IMR-90 (cell line): ENCODE results near the gene GPRC5C. TPM values are rescaled to one million over a fixed set of nuclear protein-coding genes. Genes with fewer than 3 reads are reported as not detected.

ENCODE experiments used
- ATAC-seq: fragments of 200-7000 bp; cut with Tn5 transposase; 2 replicates; pipeline ENCODE4 v1.9.1; 2020; ENCODE audit warnings: low read depth, mild to moderate bottlenecking, moderate library complexity
- BruUV-seq: library from RNA; stranded (reverse); fragments of 400-500 nt; replicated peaks from 2 replicates; lab custom pipeline; 2021; lab: Mats Ljungman, UMichigan
- CTCF ChIA-PET: fragments of 300-600 bp; formaldehyde crosslinking; extraction: SDS; loops from one replicate; lab custom pipeline; 2021; ENCODE audit warnings: antibody characterized with exemption; lab: Yijun Ruan, JAX
- POLR2A ChIA-PET: fragments of 300-600 bp; sonication (Branson Sonifier 250); formaldehyde crosslinking; loops from one replicate; lab custom pipeline; 2022; ENCODE audit warnings: antibody characterized with exemption; ENCODE audit not compliant: unreplicated experiment; lab: Charles Lee
- DNase-seq: peaks from one replicate; pipeline ENCODE4 v3.0.0; 2013
- H2AFZ ChIP-seq: replicated peaks from 2 replicates; pipeline ENCODE3; 2013; ENCODE audit warnings: low read length, mild to moderate bottlenecking; ENCODE audit not compliant: poor library complexity
- H2AK5ac ChIP-seq: 2 replicates; pipeline ENCODE4 v1.6.1; 2013; ENCODE audit warnings: low read depth, low read length, inconsistent platforms
- H2AK9ac ChIP-seq: replicated peaks from 2 replicates; pipeline ENCODE3; 2013; ENCODE audit warnings: mild to moderate bottlenecking, low read depth, low read length, moderate library complexity; ENCODE audit not compliant: poor library complexity
- H2BK120ac ChIP-seq: 2 replicates; pipeline ENCODE4 v1.6.1; 2013; ENCODE audit warnings: low read depth, low read length, inconsistent platforms
- H2BK15ac ChIP-seq: 3 replicates; pipeline ENCODE4 v1.6.1; 2013; ENCODE audit warnings: low read depth, low read length, inconsistent platforms
- H2BK20ac ChIP-seq: 2 replicates; pipeline ENCODE4 v1.6.1; 2013; ENCODE audit warnings: low read depth, mild to moderate bottlenecking, inconsistent platforms, low read length, moderate library complexity
- H2BK5ac ChIP-seq: 2 replicates; pipeline ENCODE4 v1.6.1; 2013; ENCODE audit warnings: mild to moderate bottlenecking, low read depth, low read length, inconsistent platforms; ENCODE audit not compliant: poor library complexity, severe bottlenecking
- H3K14ac ChIP-seq: replicated peaks from 2 replicates; pipeline ENCODE4 v1.6.1; 2013; ENCODE audit warnings: low read depth, low read length, inconsistent platforms
- H3K18ac ChIP-seq: 2 replicates; pipeline ENCODE4 v1.6.1; 2013; ENCODE audit warnings: low read depth, low read length, control low read depth
- H3K23ac ChIP-seq: 2 replicates; pipeline ENCODE4 v1.6.1; 2013; ENCODE audit warnings: low read depth, low read length, inconsistent platforms
- H3K27ac ChIP-seq: 2 replicates; pipeline ENCODE4 v1.5.1; 2013; ENCODE audit warnings: mild to moderate bottlenecking, control low read depth, low read length; ENCODE audit not compliant: insufficient read depth
- H3K27me3 ChIP-seq: 2 replicates; pipeline ENCODE4 v1.6.1; 2013; ENCODE audit warnings: low read length; ENCODE audit not compliant: control insufficient read depth, insufficient read depth
- H3K36me3 ChIP-seq: 2 replicates; pipeline ENCODE4 v1.6.1; 2013; ENCODE audit warnings: low read length, mixed read lengths; ENCODE audit not compliant: control insufficient read depth, insufficient read depth
- H3K4ac ChIP-seq: 2 replicates; pipeline ENCODE4 v1.6.1; 2013; ENCODE audit warnings: low read depth, low read length, inconsistent platforms
- H3K4me1 ChIP-seq: 2 replicates; pipeline ENCODE4 v1.6.1; 2013; ENCODE audit warnings: low read length, mixed read lengths; ENCODE audit not compliant: control insufficient read depth, insufficient read depth
- H3K4me2 ChIP-seq: 2 replicates; pipeline ENCODE4 v1.6.1; 2013; ENCODE audit warnings: low read depth, mild to moderate bottlenecking, control low read depth, low read length, moderate library complexity
- H3K4me3 ChIP-seq: 2 replicates; pipeline ENCODE4 v1.5.1; 2013; ENCODE audit warnings: low read depth, mild to moderate bottlenecking, control low read depth, low read length, moderate library complexity; ENCODE audit not compliant: insufficient read depth
- H3K56ac ChIP-seq: 2 replicates; pipeline ENCODE4 v1.6.1; 2013; ENCODE audit warnings: low read length, inconsistent platforms; ENCODE audit not compliant: insufficient read depth; ENCODE audit errors: extremely low read depth
- H3K79me1 ChIP-seq, 2 experiments: 2 replicates each; pipeline ENCODE4 v1.6.1; 2013; ENCODE audit warnings: low read length in 2 of 2, inconsistent platforms in 1 of 2, low read depth in 1 of 2
- H3K9ac ChIP-seq: 2 replicates; pipeline ENCODE4 v1.6.1; 2013; ENCODE audit warnings: low read depth, low read length, control low read depth
- H3K9me1 ChIP-seq: 2 replicates; pipeline ENCODE4 v1.6.1; 2013; ENCODE audit warnings: low read length, inconsistent platforms; ENCODE audit not compliant: insufficient read depth
- H3K9me3 ChIP-seq: 2 replicates; pipeline ENCODE4 v1.6.1; 2013; ENCODE audit warnings: low read length; ENCODE audit not compliant: control insufficient read depth, insufficient read depth
- H4K20me1 ChIP-seq: 2 replicates; pipeline ENCODE4 v1.6.1; 2013; ENCODE audit warnings: low read length, inconsistent platforms; ENCODE audit not compliant: insufficient read depth
- H4K5ac ChIP-seq: 2 replicates; pipeline ENCODE4 v1.6.1; 2013; ENCODE audit warnings: mild to moderate bottlenecking, low read depth, low read length, control low read depth
- H4K8ac ChIP-seq, 2 experiments: 2 replicates each; pipeline ENCODE4 v1.6.1; 2013; ENCODE audit warnings: low read depth in 2 of 2, low read length in 2 of 2, control low read depth in 1 of 2, inconsistent platforms in 1 of 2
- H4K91ac ChIP-seq: 2 replicates; pipeline ENCODE4 v1.6.1; 2013; ENCODE audit warnings: low read depth, low read length, inconsistent platforms; ENCODE audit not compliant: insufficient read depth
- MAFK ChIP-seq: IDR thresholded peaks from 2 replicates; pipeline ENCODE4 v1.6.1; 2012; ENCODE audit warnings: low read depth, low read length, improper control_type of control experiment
- RCOR1 ChIP-seq: IDR thresholded peaks from 2 replicates; pipeline ENCODE4 v1.6.1; 2012; ENCODE audit warnings: mild to moderate bottlenecking, low read length, improper control_type of control experiment; ENCODE audit not compliant: insufficient replicate concordance
- WGBS, 2 experiments: methylation state at CpG; one replicate each; pipeline versions ENCODE4 v1.1.5 to v1.1.7; 2013; ENCODE audit warnings: missing lambda C conversion rate in 2 of 2; ENCODE audit not compliant: insufficient read length in 1 of 2; ENCODE audit errors: extremely low coverage in 2 of 2; 5-methylcytosine and 5-hydroxymethylcytosine counted together
- dilution Hi-C: fragments of 300-500 bp; cut with HindIII; formaldehyde crosslinking; loops from one replicate; pipeline ENCODE4 v1.14.3; 2018; ENCODE audit warnings: low sequenced_read_pairs; ENCODE audit not compliant: unreplicated experiment
- in situ Hi-C: fragments of 300-500 bp; cut with MboI; formaldehyde crosslinking; loops from 3 replicates; pipeline ENCODE4 v1.14.3; 2019; ENCODE audit warnings: low sequenced_read_pairs, inconsistent platforms, mixed read lengths
- intact Hi-C: fragments of 100-400 bp; cut with micrococcal nuclease; formaldehyde crosslinking; loops from 2 replicates; pipeline ENCODE4 v1.10.0; 2022
- polyA plus RNA-seq, 3 experiments: library from polyadenylated mRNA; depleted of rRNA; stranded (reverse); fragments of >200 nt; gene quantifications; 2 replicates each; pipeline ENCODE4 v1.2.3, GENCODE V29; 2012; ENCODE audit warnings: low replicate concordance in 1 of 3
- total RNA-seq: library from RNA; depleted of rRNA; stranded (reverse); fragments of >200 nt; gene quantifications from 2 replicates; pipeline ENCODE4 v1.2.3, GENCODE V29; 2012

GPRC5C gene
- total and polyA plus RNA-seq, 2 of the 4 experiments (the other 2 are of a cell fraction) = not detected

GRCh38 chr17:74467221-74467951, 35.5 kb downstream of the GPRC5C start:
- H2AK9ac ChIP-seq = no peak overlapping the region
- H3K18ac ChIP-seq = no peak overlapping the region
- no peak overlapping the region for H3K4ac ChIP-seq
- H2BK5ac ChIP-seq = no peak overlapping the region
- H3K9me1 ChIP-seq = no peaks in the 10 kb centered on the region
- H2AFZ ChIP-seq = no peak overlapping the region
- no peaks in the 10 kb centered on the region for H3K36me3 ChIP-seq
- CTCF ChIA-PET = no interaction called here
- H3K23ac ChIP-seq = no peak overlapping the region
- ATAC-seq (no peak), DNase-seq (no peak)
- no peaks in the 10 kb centered on the region for H3K79me1 ChIP-seq
- H3K9ac ChIP-seq = no peak overlapping the region
- H3K27me3 ChIP-seq = no peaks in the 10 kb centered on the region
- H3K27ac ChIP-seq = no peak overlapping the region
- TF ChIP-seq MAFK (peak; percentile 56), RCOR1 (no peak)
- BruUV-seq = no TSS peak
- H3K56ac ChIP-seq = no peak overlapping the region
- H3K9me3 ChIP-seq = peaks cover 2% of the 10 kb centered on the region; the same call in 1 of the 2 replicates
- no peak overlapping the region for H2BK20ac ChIP-seq
- POLR2A ChIA-PET = interaction anchor here (0.5 kb wide), 1 partner anchor 245 kb away, joined by 3 read pairs; no protein-coding TSS in a partner anchor
- H2BK120ac ChIP-seq = no peak overlapping the region
- H4K5ac ChIP-seq = no peak overlapping the region
- H2AK5ac ChIP-seq = no peak overlapping the region
- no peak overlapping the region for H3K4me2 ChIP-seq
- in situ Hi-C loops = no loop called here
- intact Hi-C loops = no loop called here
- dilution Hi-C loops = no loop called here
- no peak overlapping the region for H2BK15ac ChIP-seq
- H3K4me3 ChIP-seq = no peak overlapping the region
- H4K20me1 ChIP-seq = no peaks in the 10 kb centered on the region
- 7% methylated on average over 8 of the region's 21 CpGs; no CpG with 5 or more reads in 1 of the 2 experiments for WGBS, 2 experiments
- H3K14ac ChIP-seq = no peak overlapping the region
- H4K91ac ChIP-seq = no peak overlapping the region
- no peak overlapping the region for H4K8ac ChIP-seq
- no peaks in the 10 kb centered on the region for H3K4me1 ChIP-seq
